Measurements from ENCODE around the gene C1QBP. TPM values are rescaled to one million over a fixed set of nuclear protein-coding genes. Genes with fewer than 3 reads are reported as not detected.
A peak's percentile ranks its signal among the peaks of the same experiment; 100 is the strongest.
"Not testable (repeated sequence)": the region's sequence is repeated elsewhere in the genome, so short reads cannot be mapped to it uniquely, and the experiment has no call there.

Gene C1QBP
- total RNA-seq, 1 donor from 2014 or later = 100 TPM

- Mint-ChIP-seq H3K36me3 (ENCODE audit: low read depth, unreplicated experiment) (peaks cover 41% of the 10 kb centered on the region), H3K27me3 (ENCODE audit: unreplicated experiment) (peaks cover 4% of the 10 kb centered on the region), H3K27ac (ENCODE audit: unreplicated experiment) (no peak overlapping the region), H3K9me3 (ENCODE audit: unreplicated experiment) (no peaks in the 10 kb centered on the region), H3K4me1 (ENCODE audit: unreplicated experiment) (peaks cover 15% of the 10 kb centered on the region), H3K4me3 (ENCODE audit: unreplicated experiment) (no peak overlapping the region)
- DNase-seq (ENCODE audit: low spot score) = no peak
- no peak for TF ChIP-seq CTCF (IDR thresholded peaks at IDR 0.05; ENCODE audit: unreplicated experiment)
Observed at GRCh38 chr17:5434984-5435383, 4.0 kb downstream of the C1QBP start.

DNA sequence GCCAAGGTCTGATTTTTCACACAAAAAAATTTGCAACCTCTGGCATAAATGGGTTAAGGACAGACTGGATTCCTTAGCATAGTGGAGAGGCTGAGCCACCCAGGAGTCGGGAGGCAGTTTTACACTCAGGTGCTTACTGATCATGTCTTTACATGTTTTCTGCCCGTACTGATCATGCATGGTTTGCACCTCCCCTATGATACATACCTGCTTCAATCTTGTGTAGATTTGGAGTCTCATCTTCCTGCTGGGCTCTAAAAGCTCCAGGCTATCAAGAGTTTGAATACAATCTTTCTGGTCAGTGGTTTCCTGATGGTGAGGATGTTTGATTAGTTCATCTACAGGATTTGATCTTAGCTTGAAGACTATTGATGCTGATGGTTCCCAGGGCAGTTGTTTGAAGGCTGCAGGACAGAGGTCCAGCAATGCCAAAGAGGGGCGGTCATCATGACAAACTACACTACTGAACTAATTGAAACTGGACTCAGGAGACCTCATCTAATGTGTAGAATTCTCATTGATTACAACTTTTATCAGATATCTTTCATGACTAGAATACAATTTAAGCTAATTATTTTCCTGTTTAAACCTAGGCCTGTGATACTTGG lies 6.9 kb downstream of the C1QBP start:
- peaks cover 4% of the 10 kb centered on the region for H3K27me3 Mint-ChIP-seq (ENCODE audit: unreplicated experiment)
- no peak overlapping the region for H3K27ac Mint-ChIP-seq (ENCODE audit: unreplicated experiment)
- DNase-seq (ENCODE audit: low spot score) = no peak
- H3K36me3 Mint-ChIP-seq (ENCODE audit: low read depth, unreplicated experiment) = peaks cover 50% of the 10 kb centered on the region
- H3K4me1 Mint-ChIP-seq (ENCODE audit: unreplicated experiment) = no peaks in the 10 kb centered on the region
- no peaks in the 10 kb centered on the region for H3K9me3 Mint-ChIP-seq (ENCODE audit: unreplicated experiment)
- H3K4me3 Mint-ChIP-seq (ENCODE audit: unreplicated experiment) = peak overlapping the region; percentile 47
- TF ChIP-seq CTCF (IDR thresholded peaks at IDR 0.05; ENCODE audit: unreplicated experiment) = no peak

DNA sequence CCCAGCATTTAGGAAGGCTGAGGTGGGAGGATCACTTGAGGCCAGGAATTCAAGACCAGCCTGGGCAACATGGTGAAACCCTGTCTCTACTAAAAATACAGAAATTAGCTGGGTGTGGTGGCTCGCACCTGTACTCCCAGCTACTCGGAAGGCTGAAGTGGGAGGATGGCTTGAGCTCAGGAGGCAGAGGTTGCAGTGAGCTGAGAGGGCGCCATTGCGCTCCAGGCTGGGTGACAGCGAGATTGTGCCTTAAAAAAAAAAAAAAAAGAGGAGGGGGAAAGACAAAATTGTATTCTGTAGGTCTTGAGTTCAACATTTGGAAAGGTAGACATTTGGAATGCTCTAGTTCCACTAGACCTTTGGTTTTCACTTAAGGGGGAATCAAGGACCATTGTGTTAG lies 7.7 kb downstream of the C1QBP start:
- H3K9me3 Mint-ChIP-seq (ENCODE audit: unreplicated experiment); H3K27me3 Mint-ChIP-seq (ENCODE audit: unreplicated experiment); H3K27ac Mint-ChIP-seq (ENCODE audit: unreplicated experiment); DNase-seq (ENCODE audit: low spot score); H3K4me1 Mint-ChIP-seq (ENCODE audit: unreplicated experiment): not testable (repeated sequence)
- H3K4me3 Mint-ChIP-seq (ENCODE audit: unreplicated experiment) = peak overlapping the region; percentile 3
- peaks cover 47% of the 10 kb centered on the region for H3K36me3 Mint-ChIP-seq (ENCODE audit: low read depth, unreplicated experiment)

- DNase-seq (ENCODE audit: low spot score) = no peak
- H3K27me3 Mint-ChIP-seq (ENCODE audit: unreplicated experiment) = peaks cover 4% of the 10 kb centered on the region
- peaks cover 54% of the 10 kb centered on the region for H3K36me3 Mint-ChIP-seq (ENCODE audit: low read depth, unreplicated experiment)
- TF ChIP-seq CTCF (IDR thresholded peaks at IDR 0.05; ENCODE audit: unreplicated experiment) = no peak
- H3K9me3 Mint-ChIP-seq (ENCODE audit: unreplicated experiment) = no peaks in the 10 kb centered on the region
- peak overlapping the region; percentile 68 for H3K27ac Mint-ChIP-seq (ENCODE audit: unreplicated experiment)
- H3K4me3 Mint-ChIP-seq (ENCODE audit: unreplicated experiment) = peak overlapping the region; percentile 74
- no peaks in the 10 kb centered on the region for H3K4me1 Mint-ChIP-seq (ENCODE audit: unreplicated experiment)
Observed at GRCh38 chr17:5430413-5430999, 8.4 kb downstream of the C1QBP start.

- no peak for DNase-seq (ENCODE audit: low spot score)
- H3K27ac Mint-ChIP-seq (ENCODE audit: unreplicated experiment) = peak overlapping the region; percentile 59
- H3K4me3 Mint-ChIP-seq (ENCODE audit: unreplicated experiment) = peak overlapping the region; percentile 3
- peaks cover 4% of the 10 kb centered on the region for H3K27me3 Mint-ChIP-seq (ENCODE audit: unreplicated experiment)
- H3K4me1 Mint-ChIP-seq (ENCODE audit: unreplicated experiment) = no peaks in the 10 kb centered on the region
- TF ChIP-seq CTCF (IDR thresholded peaks at IDR 0.05; ENCODE audit: unreplicated experiment) = no peak
- H3K36me3 Mint-ChIP-seq (ENCODE audit: low read depth, unreplicated experiment) = peaks cover 55% of the 10 kb centered on the region
- no peaks in the 10 kb centered on the region for H3K9me3 Mint-ChIP-seq (ENCODE audit: unreplicated experiment)
Observed at GRCh38 chr17:5429191-5429887, 9.6 kb downstream of the C1QBP start.

Data from endothelial cell (in vitro differentiated cells).